B cell (primary cell): ENCODE measurements around the gene PYHIN1. TPM values are rescaled to one million over a fixed set of nuclear protein-coding genes. Genes with fewer than 3 reads are reported as not detected.
A peak's percentile ranks its signal among the peaks of the same experiment; 100 is the strongest.

Experiments used
- ATAC-seq: fragments of 200-7000 bp; cut with Tn5 transposase; one replicate; pipeline ENCODE4 v1.10.0; 2021; ENCODE audit warnings: low read depth, mild to moderate bottlenecking, moderate number of reproducible peaks, moderate library complexity
- CTCF ChIA-PET: fragments of 350-600 bp; sonication (Branson Sonifier 250); formaldehyde crosslinking; loops from one replicate; lab custom pipeline; 2021; ENCODE audit warnings: antibody characterized with exemption, inconsistent platforms; lab: Charles Lee
- POLR2A ChIA-PET: fragments of 350-600 bp; sonication (Branson Sonifier 250); formaldehyde crosslinking; loops from one replicate; lab custom pipeline; 2021; ENCODE audit warnings: antibody characterized with exemption; lab: Charles Lee
- DNase-seq: peaks from one replicate; pipeline ENCODE4 v3.0.0; 2013
- H2AFZ ChIP-seq: 2 replicates; pipeline ENCODE4 v1.6.1; 2012; ENCODE audit warnings: mild to moderate bottlenecking, low read depth, low read length; ENCODE audit not compliant: insufficient read depth, poor library complexity, severe bottlenecking
- H3K27ac ChIP-seq, 2 donors: 1 replicate in 1 of 2; 2 replicates in 1 of 2; pipeline ENCODE4 v1.5.1; 2012 to 2013; ENCODE audit warnings: low read length in 2 of 2, mild to moderate bottlenecking in 2 of 2, moderate library complexity in 1 of 2
- H3K27me3 ChIP-seq, 4 experiments: fragments of 200-600 bp in 1 of 4; sonication (generic) in 1 of 4; replicated peaks in 1 of 4; 1 replicate in 2 of 4; 2 replicates in 2 of 4; pipeline versions ENCODE4 v1.6.1 to v1.7.0; 2013 to 2016; ENCODE audit warnings: low read length in 3 of 4, mild to moderate bottlenecking in 2 of 4, mixed read lengths in 1 of 4, moderate library complexity in 1 of 4; ENCODE audit not compliant: insufficient read depth in 4 of 4, control insufficient read depth in 3 of 4; ENCODE audit errors: control extremely low read depth in 1 of 4
- H3K36me3 ChIP-seq, 2 experiments: replicated peaks in 1 of 2; 1 replicate in 1 of 2; 2 replicates in 1 of 2; pipeline versions ENCODE4 v1.6.1 to v1.7.1; 2013; ENCODE audit warnings: low read length in 1 of 2; ENCODE audit not compliant: insufficient read depth in 2 of 2, control insufficient read depth in 1 of 2; ENCODE audit errors: control extremely low read depth in 1 of 2, extremely low read depth in 1 of 2
- H3K4me1 ChIP-seq, 2 donors: fragments of 200-600 bp in 1 of 2; sonication (generic) in 1 of 2; 1 replicate in 1 of 2; 2 replicates in 1 of 2; pipeline versions ENCODE4 v1.5.1 to v1.6.1; 2013 to 2017; ENCODE audit warnings: low read length in 2 of 2; ENCODE audit not compliant: control insufficient read depth in 2 of 2, insufficient read depth in 2 of 2
- H3K4me2 ChIP-seq: replicated peaks from 2 replicates; pipeline ENCODE3; 2012; ENCODE audit warnings: mild to moderate bottlenecking, low read depth, low read length; ENCODE audit not compliant: poor library complexity, severe bottlenecking
- H3K4me3 ChIP-seq, 5 experiments: fragments of 200-600 bp in 1 of 5; sonication (generic) in 1 of 5; 1 replicate in 3 of 5; 2 replicates in 2 of 5; pipeline versions ENCODE4 v1.5.1 to v1.7.0; 2011 to 2016; ENCODE audit warnings: low read length in 4 of 5, mild to moderate bottlenecking in 4 of 5, low read depth in 2 of 5, control low read depth in 1 of 5, moderate library complexity in 1 of 5; ENCODE audit not compliant: insufficient read depth in 1 of 5; ENCODE audit errors: control extremely low read depth in 1 of 5, extremely low read depth in 1 of 5
- H3K79me2 ChIP-seq: fragments of 200-600 bp; sonication (generic); one replicate; pipeline ENCODE4 v1.6.0; 2016; ENCODE audit warnings: low read length; ENCODE audit not compliant: control insufficient read depth, insufficient read depth
- H3K9ac ChIP-seq: fragments of 200-600 bp; sonication (generic); 2 replicates; pipeline ENCODE4 v1.6.1; 2017; ENCODE audit warnings: mild to moderate bottlenecking, low read length, moderate library complexity
- H3K9me3 ChIP-seq, 3 donors: one replicate each; pipeline versions ENCODE4 v1.6.1 to v1.7.1; 2013; ENCODE audit warnings: low read length in 2 of 3; ENCODE audit not compliant: control insufficient read depth in 2 of 3, insufficient read depth in 1 of 3; ENCODE audit errors: control extremely low read depth in 1 of 3
- H4K20me1 ChIP-seq: 2 replicates; pipeline ENCODE4 v1.6.0; 2012; ENCODE audit warnings: mild to moderate bottlenecking, low read length; ENCODE audit not compliant: insufficient read depth, control insufficient read depth, poor library complexity, severe bottlenecking
- H3K27ac Mint-ChIP-seq: one replicate; pipeline ENCODE4 v1.8.0; 2021; ENCODE audit warnings: mixed read lengths
- H3K27me3 Mint-ChIP-seq: one replicate; pipeline ENCODE4 v1.8.0; 2021; ENCODE audit warnings: mixed read lengths
- H3K4me1 Mint-ChIP-seq: one replicate; pipeline ENCODE4 v1.8.0; 2021; ENCODE audit warnings: mixed read lengths
- H3K4me3 Mint-ChIP-seq: one replicate; pipeline ENCODE4 v1.8.0; 2021; ENCODE audit warnings: mixed read lengths
- H3K9me3 Mint-ChIP-seq: one replicate; pipeline ENCODE4 v1.8.0; 2022; ENCODE audit warnings: mixed read lengths; ENCODE audit not compliant: insufficient read depth
- CTCF ChIP-seq: fragments of 200-600 bp; IDR thresholded peaks from one replicate; pipeline ENCODE4 v1.8.0; 2022; ENCODE audit warnings: antibody characterized with exemption, mild to moderate bottlenecking
- EZH2 ChIP-seq: IDR thresholded peaks from 2 replicates; pipeline ENCODE4 v1.6.1; 2012; ENCODE audit warnings: borderline replicate concordance, low read depth, mild to moderate bottlenecking, moderate library complexity, low read length; ENCODE audit not compliant: insufficient read depth, poor library complexity, severe bottlenecking
- WGBS: methylation state at CpG from one replicate; pipeline ENCODE4 v1.1.5; 2013; ENCODE audit warnings: missing lambda C conversion rate; ENCODE audit not compliant: insufficient coverage; 5-methylcytosine and 5-hydroxymethylcytosine counted together
- intact Hi-C: fragments of 100-400 bp; cut with micrococcal nuclease; formaldehyde crosslinking; loops from one replicate; pipeline ENCODE4 v1.10.0; 2022
- polyA plus RNA-seq: library from polyadenylated mRNA; depleted of rRNA; stranded (reverse); fragments of >200 nt; gene quantifications from 2 replicates; pipeline ENCODE4 v1.2.3, GENCODE V29; 2012
- total RNA-seq, 2 donors: library from RNA; stranded (reverse); fragments of 120-200 nt in 1 of 2; gene quantifications; 1 replicate in 1 of 2; 2 replicates in 1 of 2; pipeline versions ENCODE4 v1.2.3 to v1.2.4, GENCODE V29; 2013 to 2022

The PYHIN1 gene
- total and polyA plus RNA-seq, 2 donors (not counting 1 experiment from before 2014, with no cell fraction given), result 8.6 to 13.9 TPM

GRCh38 chr1:158930504-158930903, 848 bp upstream of the PYHIN1 start:
- peaks cover 14% of the 10 kb centered on the region for H3K4me1 Mint-ChIP-seq
- H3K27me3 Mint-ChIP-seq, result peaks cover 6% of the 10 kb centered on the region
- POLR2A ChIA-PET, result no interaction called here
- ATAC-seq (peak; percentile 21), DNase-seq (no peak)
- peak overlapping the region in 1 of 5 experiments; percentile 17 for H3K4me3 ChIP-seq
- H2AFZ ChIP-seq, result peak overlapping the region; percentile 16
- intact Hi-C loops, result no loop called here
- peaks cover 3% of the 10 kb centered on the region for H3K9me3 Mint-ChIP-seq
- peaks cover 4 to 9% (median 5%) of the 10 kb centered on the region in 3 donors for H3K9me3 ChIP-seq
- CTCF ChIA-PET, result no interaction called here
- H3K4me2 ChIP-seq, result no peak overlapping the region
- 46% methylated on average over 2 of the region's 5 CpGs for WGBS
- no peaks in the 10 kb centered on the region for H4K20me1 ChIP-seq
- H3K9ac ChIP-seq, result no peak overlapping the region
- no peaks in the 10 kb centered on the region for H3K36me3 ChIP-seq
- no peaks in the 10 kb centered on the region for H3K79me2 ChIP-seq
- H3K4me1 ChIP-seq, result peaks cover 8 to 9% of the 10 kb centered on the region in 2 donors
- peak overlapping the region; percentile 14 for H3K4me3 Mint-ChIP-seq
- H3K27ac ChIP-seq, result peak overlapping the region in 1 of 2 donors; percentile 28
- H3K27me3 ChIP-seq, result no peaks in the 10 kb centered on the region
- TF ChIP-seq EZH2 (no peak), CTCF (no peak)
- peak overlapping the region; percentile 15 for H3K27ac Mint-ChIP-seq

- intact Hi-C loops, result no loop called here
- no peak overlapping the region for H3K27ac ChIP-seq
- DNase-seq (no peak), ATAC-seq (no peak)
- no peak overlapping the region for H2AFZ ChIP-seq
- H3K4me2 ChIP-seq, result peak overlapping the region; percentile 41
- H3K9me3 Mint-ChIP-seq, result peaks cover 3% of the 10 kb centered on the region
- no peak for TF ChIP-seq EZH2
- no peak for TF ChIP-seq CTCF
- H3K27ac Mint-ChIP-seq, result peak overlapping the region; percentile 76
- POLR2A ChIA-PET, result no interaction called here
- WGBS, result no CpG with 5 or more reads among the region's 6 CpGs
- peaks cover 8 to 9% of the 10 kb centered on the region in 2 donors for H3K4me1 ChIP-seq
- no peaks in the 10 kb centered on the region for H4K20me1 ChIP-seq
- H3K4me1 Mint-ChIP-seq, result peaks cover 14% of the 10 kb centered on the region
- H3K4me3 ChIP-seq, result peak overlapping the region; percentile 34 to 72 (median 42)
- H3K9ac ChIP-seq, result peak overlapping the region; percentile 38
- no peaks in the 10 kb centered on the region for H3K36me3 ChIP-seq
- no peaks in the 10 kb centered on the region for H3K79me2 ChIP-seq
- H3K27me3 ChIP-seq, result no peaks in the 10 kb centered on the region
- H3K27me3 Mint-ChIP-seq, result peaks cover 6% of the 10 kb centered on the region
- H3K9me3 ChIP-seq, result peaks cover 0 to 5% (median 5%) of the 10 kb centered on the region in 3 donors
- CTCF ChIA-PET, result no interaction called here
- peak overlapping the region; percentile 88 for H3K4me3 Mint-ChIP-seq
Measured at GRCh38 chr1:158932171-158932570, 819 bp downstream of the PYHIN1 start.
